Ishikawa (cell line): ENCODE data around the gene REPIN1.

ENCODE experiments used
- CEBPB ChIP-seq: IDR thresholded peaks from 2 replicates; pipeline ENCODE4 v1.6.1; 2012
- CREB1 ChIP-seq: IDR thresholded peaks from 2 replicates; pipeline ENCODE4 v1.6.1; 2012; ENCODE audit warnings: low read depth
- EGR1 ChIP-seq: IDR thresholded peaks from 2 replicates; pipeline ENCODE4 v1.6.1; 2012
- EP300 ChIP-seq: IDR thresholded peaks from 2 replicates; pipeline ENCODE4 v1.6.1; 2012; ENCODE audit warnings: borderline replicate concordance
- FOXM1 ChIP-seq: IDR thresholded peaks from 2 replicates; pipeline ENCODE4 v1.6.1; 2012; ENCODE audit warnings: low read depth, borderline replicate concordance
- TEAD4 ChIP-seq: IDR thresholded peaks from 2 replicates; pipeline ENCODE4 v1.6.1; 2012
- TF ChIP-seq, protein P1 (sequence below): IDR thresholded peaks from 2 replicates; pipeline ENCODE4 v1.6.1; 2012
- TF ChIP-seq, protein P2 (sequence below): IDR thresholded peaks from 2 replicates; pipeline ENCODE4 v1.6.1; 2012; ENCODE audit warnings: low read depth, mild to moderate bottlenecking
- TF ChIP-seq, protein P3 (sequence below): IDR thresholded peaks from 2 replicates; pipeline ENCODE4 v1.6.1; 2012

DNA sequence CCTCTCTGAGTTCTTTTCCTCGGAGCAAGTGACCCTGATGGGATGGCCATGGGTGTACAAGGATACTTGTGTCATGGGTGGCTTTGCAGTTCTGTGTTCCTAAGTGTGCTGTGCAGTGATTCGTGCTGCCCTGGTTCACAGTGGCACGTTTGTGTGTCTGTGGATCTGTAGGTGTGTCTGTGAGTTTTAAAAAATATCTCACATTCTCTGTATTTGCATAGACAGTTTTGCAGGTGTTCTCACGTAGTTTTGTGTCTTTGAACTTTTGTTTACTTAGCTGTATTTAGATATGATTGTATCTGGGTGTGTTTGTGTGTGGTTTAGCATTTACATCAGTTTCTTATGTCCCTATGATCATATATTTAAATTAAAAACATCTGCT, 14.2 kb downstream of the REPIN1 start:
- TF ChIP-seq, protein P1, sequence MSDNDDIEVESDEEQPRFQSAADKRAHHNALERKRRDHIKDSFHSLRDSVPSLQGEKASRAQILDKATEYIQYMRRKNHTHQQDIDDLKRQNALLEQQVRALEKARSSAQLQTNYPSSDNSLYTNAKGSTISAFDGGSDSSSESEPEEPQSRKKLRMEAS: no peak
- TF ChIP-seq, protein P2, sequence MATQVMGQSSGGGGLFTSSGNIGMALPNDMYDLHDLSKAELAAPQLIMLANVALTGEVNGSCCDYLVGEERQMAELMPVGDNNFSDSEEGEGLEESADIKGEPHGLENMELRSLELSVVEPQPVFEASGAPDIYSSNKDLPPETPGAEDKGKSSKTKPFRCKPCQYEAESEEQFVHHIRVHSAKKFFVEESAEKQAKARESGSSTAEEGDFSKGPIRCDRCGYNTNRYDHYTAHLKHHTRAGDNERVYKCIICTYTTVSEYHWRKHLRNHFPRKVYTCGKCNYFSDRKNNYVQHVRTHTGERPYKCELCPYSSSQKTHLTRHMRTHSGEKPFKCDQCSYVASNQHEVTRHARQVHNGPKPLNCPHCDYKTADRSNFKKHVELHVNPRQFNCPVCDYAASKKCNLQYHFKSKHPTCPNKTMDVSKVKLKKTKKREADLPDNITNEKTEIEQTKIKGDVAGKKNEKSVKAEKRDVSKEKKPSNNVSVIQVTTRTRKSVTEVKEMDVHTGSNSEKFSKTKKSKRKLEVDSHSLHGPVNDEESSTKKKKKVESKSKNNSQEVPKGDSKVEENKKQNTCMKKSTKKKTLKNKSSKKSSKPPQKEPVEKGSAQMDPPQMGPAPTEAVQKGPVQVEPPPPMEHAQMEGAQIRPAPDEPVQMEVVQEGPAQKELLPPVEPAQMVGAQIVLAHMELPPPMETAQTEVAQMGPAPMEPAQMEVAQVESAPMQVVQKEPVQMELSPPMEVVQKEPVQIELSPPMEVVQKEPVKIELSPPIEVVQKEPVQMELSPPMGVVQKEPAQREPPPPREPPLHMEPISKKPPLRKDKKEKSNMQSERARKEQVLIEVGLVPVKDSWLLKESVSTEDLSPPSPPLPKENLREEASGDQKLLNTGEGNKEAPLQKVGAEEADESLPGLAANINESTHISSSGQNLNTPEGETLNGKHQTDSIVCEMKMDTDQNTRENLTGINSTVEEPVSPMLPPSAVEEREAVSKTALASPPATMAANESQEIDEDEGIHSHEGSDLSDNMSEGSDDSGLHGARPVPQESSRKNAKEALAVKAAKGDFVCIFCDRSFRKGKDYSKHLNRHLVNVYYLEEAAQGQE: no peak
- TF ChIP-seq CEBPB: no peak
- no peak for TF ChIP-seq EP300
- TF ChIP-seq CREB1: no peak
- no peak for TF ChIP-seq TEAD4
- no peak for TF ChIP-seq FOXM1
- no peak for TF ChIP-seq EGR1
- TF ChIP-seq, protein P3, sequence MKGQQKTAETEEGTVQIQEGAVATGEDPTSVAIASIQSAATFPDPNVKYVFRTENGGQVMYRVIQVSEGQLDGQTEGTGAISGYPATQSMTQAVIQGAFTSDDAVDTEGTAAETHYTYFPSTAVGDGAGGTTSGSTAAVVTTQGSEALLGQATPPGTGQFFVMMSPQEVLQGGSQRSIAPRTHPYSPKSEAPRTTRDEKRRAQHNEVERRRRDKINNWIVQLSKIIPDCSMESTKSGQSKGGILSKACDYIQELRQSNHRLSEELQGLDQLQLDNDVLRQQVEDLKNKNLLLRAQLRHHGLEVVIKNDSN: no peak
